K562 (cell line): Measurements from ENCODE around the gene SS18L1.

Experiments
- BCL6 ChIP-seq: fragments of 250-450 bp; sonication (Bioruptor Pico); IDR thresholded peaks from 2 replicates; pipeline ENCODE4 v1.4.0; 2020
- CGGBP1 ChIP-seq: fragments of 250-450 bp; sonication (Bioruptor Pico); IDR thresholded peaks from 2 replicates; pipeline ENCODE4 v1.9.0; 2021; ENCODE audit warnings: mild to moderate bottlenecking
- ELF1 ChIP-seq: fragments of 200-800 bp; sonication (Bioruptor generic); IDR thresholded peaks from 2 replicates; pipeline ENCODE4 v1.6.1; 2016; ENCODE audit warnings: missing genetic modification characterization, missing compliant biosample characterization
- FOXJ3 ChIP-seq: sonication (generic); formaldehyde crosslinking; IDR thresholded peaks from 2 replicates; pipeline ENCODE4 v1.4.0; 2020; ENCODE audit warnings: mild to moderate bottlenecking, missing genetic modification reagents
- FOXP1 ChIP-seq: sonication (generic); formaldehyde crosslinking; IDR thresholded peaks from 2 replicates; pipeline ENCODE4 v1.8.0; 2022; ENCODE audit warnings: mild to moderate bottlenecking, missing genetic modification reagents
- MXI1 ChIP-seq: IDR thresholded peaks from 2 replicates; pipeline ENCODE4 v1.6.1; 2011; ENCODE audit warnings: low read depth, mild to moderate bottlenecking, improper control_type of control experiment, low read length
- RFX1 ChIP-seq: fragments of 450-650 bp; IDR thresholded peaks from 2 replicates; pipeline ENCODE4 v1.6.1; 2016; ENCODE audit warnings: mild to moderate bottlenecking, moderate library complexity
- SREBF1 ChIP-seq: fragments of 150-350 bp; IDR thresholded peaks from 2 replicates; pipeline ENCODE4 v1.6.1; 2014; ENCODE audit warnings: antibody characterized with exemption, low read depth, low read length, borderline replicate concordance
- ZNF121 ChIP-seq: sonication (generic); formaldehyde crosslinking; conservative IDR thresholded peaks from 2 replicates; pipeline ENCODE4 v1.8.0; 2022; ENCODE audit warnings: missing genetic modification reagents
- ZNF124 ChIP-seq: sonication (generic); formaldehyde crosslinking; IDR thresholded peaks from 2 replicates; pipeline ENCODE4 v1.8.1; 2022; ENCODE audit warnings: missing genetic modification reagents
- ZSCAN29 ChIP-seq: fragments of 450-650 bp; IDR thresholded peaks from 2 replicates; pipeline ENCODE4 v1.6.1; 2017

- TF ChIP-seq RFX1 (no peak), BCL6 (CRISPR knock-in tag) (no peak), SREBF1 (no peak), ELF1 (tag) (no peak), MXI1 (no peak), ZSCAN29 (no peak), ZNF124 (CRISPR knock-in tag) (no peak), FOXP1 (CRISPR knock-in tag) (no peak), CGGBP1 (CRISPR knock-in tag) (no peak), FOXJ3 (no peak), ZNF121 (CRISPR knock-in tag) (no peak)
Observed at GRCh38 chr20:62163485-62163865, 19.9 kb downstream of the SS18L1 start.
